ENCODE measurements around the gene RPE. TPM values are rescaled to one million over a fixed set of nuclear protein-coding genes. Genes with fewer than 3 reads are reported as not detected.

The RPE gene
- total RNA-seq, 1 donor from 2014 or later: 59.8 TPM

GRCh38 chr2:210003359-210003758 is 921 bp downstream of the RPE start:
- Mint-ChIP-seq H3K27ac (ENCODE audit: unreplicated experiment) (no peak overlapping the region), H3K27me3 (ENCODE audit: low read depth) (no peaks in the 10 kb centered on the region), H3K36me3 (ENCODE audit: low read depth) (no peaks in the 10 kb centered on the region)

GRCh38 chr2:210004881-210005280 is 2.4 kb downstream of the RPE start:
- TF ChIP-seq CTCF (conservative IDR thresholded peaks at IDR 0.05): no peak
- Mint-ChIP-seq H3K9me3 (peaks cover 2% of the 10 kb centered on the region), H3K27me3 (ENCODE audit: low read depth) (no peaks in the 10 kb centered on the region), H3K27ac (ENCODE audit: unreplicated experiment) (no peak overlapping the region), H3K36me3 (ENCODE audit: low read depth) (no peaks in the 10 kb centered on the region), H3K4me1 (peaks cover 43% of the 10 kb centered on the region), H3K4me3 (peak overlapping the region; percentile 81)
- DNase-seq (ENCODE audit: low read depth, low spot score): no peak

More at GRCh38 chr2:210003359-210003758, 921 bp downstream of the RPE start:
- Mint-ChIP-seq H3K4me1 (peaks cover 43% of the 10 kb centered on the region), H3K9me3 (peaks cover 2% of the 10 kb centered on the region), H3K4me3 (peak overlapping the region; percentile 85)
- TF ChIP-seq CTCF (conservative IDR thresholded peaks at IDR 0.05): no peak
- no peak for DNase-seq (ENCODE audit: low read depth, low spot score)

GRCh38 chr2:210007895-210008294 is 5.5 kb downstream of the RPE start:
- peak overlapping the region; percentile 8 for H3K4me3 Mint-ChIP-seq
- no peak overlapping the region for H3K27ac Mint-ChIP-seq (ENCODE audit: unreplicated experiment)
- TF ChIP-seq CTCF (conservative IDR thresholded peaks at IDR 0.05): no peak
- H3K4me1 Mint-ChIP-seq: peaks cover 41% of the 10 kb centered on the region
- DNase-seq (ENCODE audit: low read depth, low spot score): no peak
- H3K9me3 Mint-ChIP-seq: no peaks in the 10 kb centered on the region
- no peaks in the 10 kb centered on the region for H3K27me3 Mint-ChIP-seq (ENCODE audit: low read depth)
- H3K36me3 Mint-ChIP-seq (ENCODE audit: low read depth): peaks cover 7% of the 10 kb centered on the region

- H3K9me3 Mint-ChIP-seq: no peaks in the 10 kb centered on the region
- peak overlapping the region; percentile 5 for H3K4me3 Mint-ChIP-seq
- no peak for DNase-seq (ENCODE audit: low read depth, low spot score)
- no peaks in the 10 kb centered on the region for H3K27me3 Mint-ChIP-seq (ENCODE audit: low read depth)
- H3K27ac Mint-ChIP-seq (ENCODE audit: unreplicated experiment): no peak overlapping the region
- no peak for TF ChIP-seq CTCF (conservative IDR thresholded peaks at IDR 0.05)
- H3K36me3 Mint-ChIP-seq (ENCODE audit: low read depth): peaks cover 7% of the 10 kb centered on the region
- H3K4me1 Mint-ChIP-seq: peaks cover 30% of the 10 kb centered on the region
Observed at GRCh38 chr2:210009126-210009525, 6.7 kb downstream of the RPE start.

- Mint-ChIP-seq H3K4me1 (peaks cover 22% of the 10 kb centered on the region), H3K27me3 (ENCODE audit: low read depth) (no peaks in the 10 kb centered on the region), H3K4me3 (no peak overlapping the region), H3K9me3 (no peaks in the 10 kb centered on the region), H3K36me3 (ENCODE audit: low read depth) (peaks cover 10% of the 10 kb centered on the region), H3K27ac (ENCODE audit: unreplicated experiment) (no peak overlapping the region)
- no peak for DNase-seq (ENCODE audit: low read depth, low spot score)
- TF ChIP-seq CTCF (conservative IDR thresholded peaks at IDR 0.05): no peak
Observed at GRCh38 chr2:210009896-210010295, 7.5 kb downstream of the RPE start.

- H3K27me3 Mint-ChIP-seq (ENCODE audit: low read depth): no peaks in the 10 kb centered on the region
- H3K4me3 Mint-ChIP-seq: no peak overlapping the region
- TF ChIP-seq CTCF (conservative IDR thresholded peaks at IDR 0.05): no peak
- H3K9me3 Mint-ChIP-seq: no peaks in the 10 kb centered on the region
- H3K36me3 Mint-ChIP-seq (ENCODE audit: low read depth): peaks cover 8% of the 10 kb centered on the region
- H3K27ac Mint-ChIP-seq (ENCODE audit: unreplicated experiment): no peak overlapping the region
- DNase-seq (ENCODE audit: low read depth, low spot score): no peak
- H3K4me1 Mint-ChIP-seq: no peaks in the 10 kb centered on the region
Observed at GRCh38 chr2:210020138-210020537, 17.7 kb downstream of the RPE start.
